Gastroesophageal sphincter (tissue), 3 donors: Measurements from ENCODE around the gene GSTM4.

Source experiments
- CTCF ChIP-seq, 4 experiments: fragments of 200-600 bp in 2 of 4; fragments of 450-650 bp in 2 of 4; sonication (generic) in 1 of 4; IDR thresholded peaks; one replicate each; pipeline ENCODE4 v1.5.1; 2017 to 2019; ENCODE audit warnings: antibody characterized with exemption in 4 of 4, mild to moderate bottlenecking in 2 of 4, moderate library complexity in 2 of 4
- POLR2AphosphoS5 ChIP-seq: sonication (generic); formaldehyde crosslinking; IDR thresholded peaks from one replicate; pipeline ENCODE4 v1.6.1; 2017; ENCODE audit warnings: antibody characterized with exemption

GRCh38 chr1:109658533-109659042, 2.7 kb downstream of the GSTM4 start:
- TF ChIP-seq CTCF (IDR thresholded peaks at IDR 0.05) (no peak), POLR2AphosphoS5 (no peak)
